ENCODE data around the gene FHL1.

FHL1 gene

DNA sequence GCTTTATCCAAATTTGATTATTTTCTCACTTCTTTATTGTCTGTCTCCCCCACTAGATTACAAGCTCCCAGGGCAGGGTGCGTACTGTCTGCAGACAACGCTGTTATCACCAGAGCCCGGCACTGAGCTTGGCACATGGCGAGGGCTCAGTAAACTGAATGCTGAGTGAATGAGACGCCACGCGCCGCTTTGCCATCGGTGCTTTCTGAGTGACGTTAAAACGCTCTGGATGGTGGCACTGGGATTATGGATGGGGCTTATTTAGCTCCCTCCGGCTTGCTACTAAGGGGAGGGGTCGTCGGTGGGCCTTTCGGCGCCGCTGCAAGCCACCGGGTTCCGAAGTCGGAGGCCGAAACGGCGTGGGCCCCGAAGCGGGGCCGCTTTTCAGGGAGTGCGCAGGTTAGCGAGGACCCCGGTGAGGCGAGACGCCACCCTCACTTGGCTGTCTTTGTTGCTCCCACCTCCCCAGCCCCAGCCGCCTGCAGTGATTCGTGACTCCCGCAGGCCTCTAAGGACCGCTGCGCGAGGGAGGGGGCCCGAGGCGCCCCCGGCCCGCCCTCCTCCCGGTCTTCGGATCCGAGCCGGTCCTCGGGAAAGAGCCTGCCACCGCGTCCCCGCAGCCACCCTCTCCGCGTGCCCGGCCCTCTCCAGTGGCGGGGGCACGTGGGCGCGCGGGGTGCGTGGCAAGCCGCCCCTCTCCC lies 569 bp upstream of the FHL1 start:
- H3K4me3 ChIP-seq (ENCODE audit: low read length), result peak overlapping the region; percentile 54
- DNase-seq (ENCODE audit: low read depth), result no peak
- no peak for TF ChIP-seq CTCF (conservative IDR thresholded peaks at IDR 0.05; ENCODE audit: low read depth, low read length)

- no peak for DNase-seq (ENCODE audit: low read depth)
- no peak for TF ChIP-seq CTCF (conservative IDR thresholded peaks at IDR 0.05; ENCODE audit: low read depth, low read length)
- H3K4me3 ChIP-seq (ENCODE audit: low read length), result peak overlapping the region; percentile 46
These were observed 643 bp downstream of the FHL1 start for GRCh38 chrX:136147976-136148375.

GRCh38 chrX:136148391-136148790 lies 1.1 kb downstream of the FHL1 start:
- TF ChIP-seq CTCF (conservative IDR thresholded peaks at IDR 0.05; ENCODE audit: low read depth, low read length), result no peak
- peak overlapping the region; percentile 46 for H3K4me3 ChIP-seq (ENCODE audit: low read length)
- DNase-seq (ENCODE audit: low read depth), result no peak

DNA sequence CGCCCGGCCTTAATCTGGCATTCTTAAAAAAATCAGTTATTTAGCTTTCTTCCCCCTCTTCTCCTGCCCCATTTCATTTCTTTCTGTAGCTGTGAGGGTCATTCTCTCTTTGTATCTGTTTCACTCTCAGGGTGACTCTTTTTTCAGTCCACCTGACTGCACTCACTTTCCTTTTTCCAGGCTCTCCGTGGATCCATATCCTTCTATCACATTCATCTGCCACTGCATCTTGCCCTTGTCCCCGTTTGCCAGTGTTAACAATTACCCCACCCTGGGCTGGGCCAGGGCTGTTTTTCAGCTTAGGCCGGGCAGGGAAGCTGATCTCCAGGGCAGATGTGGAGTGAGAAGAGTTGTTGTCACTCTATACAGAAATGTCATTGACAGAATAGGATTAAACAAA lies 7.7 kb downstream of the FHL1 start:
- no peak for TF ChIP-seq CTCF (conservative IDR thresholded peaks at IDR 0.05; ENCODE audit: low read depth, low read length)
- no peak overlapping the region for H3K4me3 ChIP-seq (ENCODE audit: low read length)
- DNase-seq (ENCODE audit: low read depth), result no peak

DNA sequence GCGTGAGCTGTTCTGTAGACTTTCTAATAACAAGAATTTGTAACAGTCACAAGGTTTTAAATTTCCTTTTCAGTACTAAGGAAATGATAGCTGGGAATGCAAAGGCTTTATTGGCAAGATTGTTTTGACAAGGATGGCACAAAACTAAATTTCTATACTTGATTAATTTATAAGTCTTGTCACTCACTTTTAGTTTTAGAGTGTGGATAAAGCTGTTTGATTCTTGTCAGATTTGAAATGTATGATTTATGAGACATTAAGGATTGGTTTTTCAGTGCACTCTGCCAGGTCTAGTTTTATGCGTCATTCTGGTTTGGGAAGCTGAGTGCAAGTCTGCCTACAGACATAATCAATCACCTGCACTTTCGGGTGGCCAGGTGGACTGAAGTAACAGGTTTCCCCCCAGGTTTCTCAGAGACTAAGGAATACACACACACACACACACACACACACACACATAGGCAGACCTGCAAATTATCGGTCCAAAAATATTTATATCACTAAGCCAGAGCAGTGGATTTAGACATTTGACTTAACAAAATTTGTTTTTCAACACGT lies 9.3 kb downstream of the FHL1 start:
- no peak for DNase-seq (ENCODE audit: low read depth)
- no peak overlapping the region for H3K4me3 ChIP-seq (ENCODE audit: low read length)
- TF ChIP-seq CTCF (conservative IDR thresholded peaks at IDR 0.05; ENCODE audit: low read depth, low read length), result no peak

- no peak for DNase-seq (ENCODE audit: low read depth)
- no peak for TF ChIP-seq CTCF (conservative IDR thresholded peaks at IDR 0.05; ENCODE audit: low read depth, low read length)
- no peak overlapping the region for H3K4me3 ChIP-seq (ENCODE audit: low read length)
These were observed 9.9 kb downstream of the FHL1 start for GRCh38 chrX:136157187-136157586.

DNA sequence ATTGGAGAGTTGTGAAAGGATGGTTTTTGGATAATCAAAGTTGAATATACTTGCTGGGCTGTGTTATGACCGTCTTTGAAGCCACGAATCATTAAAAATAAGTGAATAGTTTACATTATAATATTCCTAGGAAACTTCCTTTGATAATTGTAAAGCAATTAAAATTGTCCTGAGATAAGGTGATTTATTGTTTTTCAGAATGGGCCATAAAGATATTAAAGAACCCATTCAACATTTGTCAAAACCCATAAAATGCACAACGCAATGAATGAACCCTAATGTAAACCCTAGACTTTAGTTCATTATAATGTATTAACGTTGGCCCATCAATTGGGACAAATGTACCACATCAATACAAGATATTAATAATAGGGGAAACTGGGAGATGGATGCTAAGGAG lies 11.4 kb downstream of the FHL1 start:
- no peak for TF ChIP-seq CTCF (conservative IDR thresholded peaks at IDR 0.05; ENCODE audit: low read depth, low read length)
- DNase-seq (ENCODE audit: low read depth), result no peak
- H3K4me3 ChIP-seq (ENCODE audit: low read length), result no peak overlapping the region
